A549 (cell line): ENCODE data around the gene SEMG2. TPM values are rescaled to one million over a fixed set of nuclear protein-coding genes. Genes with fewer than 3 reads are reported as not detected.

Source experiments
- ATAC-seq, 2 experiments: fragments of 200-7000 bp in 1 of 2; fragments of >200 bp in 1 of 2; cut with Nextera tagmentation in 1 of 2; cut with Tn5 transposase in 1 of 2; 3 replicates each; pipeline versions ENCODE4 v1.8.0 to v1.9.1; 2018 to 2020; ENCODE audit warnings: mild to moderate bottlenecking in 1 of 2, moderate library complexity in 1 of 2
- CTCF ChIA-PET: fragments of 300-600 bp; sonication (Branson Sonifier 250); formaldehyde crosslinking; extraction: SDS; loops from one replicate; lab custom pipeline; 2021; ENCODE audit warnings: antibody characterized with exemption, inconsistent platforms; lab: Yijun Ruan, JAX
- POLR2A ChIA-PET: fragments of 350-600 bp; formaldehyde crosslinking; extraction: SDS; loops from one replicate; lab custom pipeline; 2021; ENCODE audit warnings: antibody characterized with exemption, inconsistent platforms; lab: Yijun Ruan, JAX
- DNase-seq, 2 experiments: peaks; one replicate each; pipeline versions ENCODE4 v3.0.0 to v3.0.0-alpha.2; 2011 to 2016; ENCODE audit warnings: low read depth in 1 of 2, low spot score in 1 of 2
- FAIRE-seq: peaks from 2 replicates; lab custom pipeline; 2011; peaks lifted over from hg19 to GRCh38; lab: Jason Lieb, UNC
- H3K27ac ChIP-seq, 2 experiments: fragments of >200 bp; sonication (Bioruptor Twin); formaldehyde crosslinking; 3 replicates each; pipeline ENCODE4 v1.5.1; 2016 to 2017
- H3K4me1 ChIP-seq: fragments of >200 bp; sonication (Bioruptor Twin); formaldehyde crosslinking; 3 replicates; pipeline ENCODE4 v1.6.1; 2016
- H3K4me2 ChIP-seq: fragments of >200 bp; sonication (Bioruptor Twin); formaldehyde crosslinking; 3 replicates; pipeline ENCODE4 v1.6.1; 2016
- H3K4me3 ChIP-seq: fragments of >200 bp; sonication (Bioruptor Twin); formaldehyde crosslinking; 3 replicates; pipeline ENCODE4 v1.5.1; 2016
- H3K9me3 ChIP-seq: fragments of >200 bp; sonication (Bioruptor Twin); formaldehyde crosslinking; 3 replicates; pipeline ENCODE4 v1.6.1; 2016
- BCL3 ChIP-seq: fragments of >200 bp; sonication (Bioruptor Twin); formaldehyde crosslinking; IDR thresholded peaks from 3 replicates; pipeline ENCODE4 v1.6.1; 2016
- CEBPB ChIP-seq, 2 experiments: fragments of >200 bp in 1 of 2; sonication (Bioruptor Twin) in 1 of 2; formaldehyde crosslinking in 1 of 2; IDR thresholded peaks; 2 replicates each; pipeline ENCODE4 v1.6.1; 2012 to 2016
- EP300 ChIP-seq, 2 experiments: fragments of >200 bp; sonication (Bioruptor Twin); formaldehyde crosslinking; IDR thresholded peaks; 2 replicates in 1 of 2; 3 replicates in 1 of 2; pipeline ENCODE4 v1.6.1; 2016 to 2017
- ESRRA ChIP-seq: fragments of 150-350 bp; IDR thresholded peaks from 2 replicates; pipeline ENCODE4 v1.6.1; 2014; ENCODE audit warnings: mild to moderate bottlenecking, low read length, borderline replicate concordance
- FOXS1 ChIP-seq: fragments of 250-450 bp; sonication (Bioruptor Pico); IDR thresholded peaks from 2 replicates; pipeline ENCODE4 v1.5.0; 2020; ENCODE audit warnings: mild to moderate bottlenecking, moderate library complexity
- GATA3 ChIP-seq: IDR thresholded peaks from 2 replicates; pipeline ENCODE4 v1.6.1; 2012; ENCODE audit warnings: borderline replicate concordance
- HOXA7 ChIP-seq: fragments of 250-450 bp; sonication (Bioruptor Pico); IDR thresholded peaks from 2 replicates; pipeline ENCODE4 v1.5.0; 2020; ENCODE audit warnings: mild to moderate bottlenecking, moderate library complexity
- HOXB5 ChIP-seq: fragments of 250-450 bp; sonication (Bioruptor Pico); IDR thresholded peaks from 2 replicates; pipeline ENCODE4 v1.5.0; 2020; ENCODE audit warnings: mild to moderate bottlenecking, moderate library complexity
- JUNB ChIP-seq: fragments of >200 bp; sonication (Bioruptor Twin); formaldehyde crosslinking; IDR thresholded peaks from 2 replicates; pipeline ENCODE4 v1.6.1; 2016
- MAFK ChIP-seq: fragments of 450-650 bp; IDR thresholded peaks from 2 replicates; pipeline ENCODE4 v1.6.1; 2014; ENCODE audit not compliant: partially characterized antibody
- MYC ChIP-seq: IDR thresholded peaks from 2 replicates; pipeline ENCODE4 v1.6.1; 2012; ENCODE audit warnings: mild to moderate bottlenecking, inconsistent platforms, low read length, improper control_type of control experiment, borderline replicate concordance
- NFE2L2 ChIP-seq: fragments of 150-350 bp; conservative IDR thresholded peaks from 2 replicates; pipeline ENCODE4 v1.6.1; 2014; ENCODE audit warnings: low read length
- NR3C1 ChIP-seq: fragments of >200 bp; sonication (Bioruptor Twin); formaldehyde crosslinking; IDR thresholded peaks from 3 replicates; pipeline ENCODE4 v1.6.1; 2017
- POLR2AphosphoS2 ChIP-seq: conservative IDR thresholded peaks from 2 replicates; pipeline ENCODE4 v1.6.1; 2012; ENCODE audit warnings: low read length, improper control_type of control experiment, inconsistent platforms
- SREBF2 ChIP-seq: fragments of 450-650 bp; IDR thresholded peaks from 2 replicates; pipeline ENCODE4 v1.6.1; 2014; ENCODE audit warnings: mild to moderate bottlenecking, moderate library complexity
- TP53 ChIP-seq: fragments of 250-450 bp; sonication (Bioruptor Pico); IDR thresholded peaks from 2 replicates; pipeline ENCODE4 v1.5.0; 2021; ENCODE audit warnings: mild to moderate bottlenecking, moderate library complexity
- WGBS: methylation state at CpG from one replicate; pipeline ENCODE4 v1.1.6; 2017; ENCODE audit errors: missing lambda C conversion rate; 5-methylcytosine and 5-hydroxymethylcytosine counted together
- polyA plus RNA-seq, 4 experiments: library from polyadenylated mRNA; depleted of rRNA in 3 of 4; stranded (reverse); fragments of >200 nt; fragmentation: RNase III in 1 of 4; extraction: RNeasy Plus Mini Kit Qiagen cat#74134 plus additional on column Dnase treatment in 1 of 4; gene quantifications; 2 replicates in 3 of 4; 3 replicates in 1 of 4; pipeline ENCODE4 v1.2.3, GENCODE V29; 2011 to 2017
- TF ChIP-seq, protein P1 (sequence below): fragments of 250-450 bp; sonication (Bioruptor Pico); IDR thresholded peaks from 2 replicates; pipeline ENCODE4 v1.5.0; 2020; ENCODE audit warnings: low read depth, mild to moderate bottlenecking, moderate library complexity
- TF ChIP-seq, protein P2 (sequence below): IDR thresholded peaks from 2 replicates; pipeline ENCODE4 v1.6.1; 2012; ENCODE audit warnings: low read depth, borderline replicate concordance
- TF ChIP-seq, protein P3 (sequence below): IDR thresholded peaks from 2 replicates; pipeline ENCODE4 v1.6.1; 2012

SEMG2 gene
- polyA plus RNA-seq, 2 of the 4 experiments (the other 2 are of a cell fraction): not detected

DNA sequence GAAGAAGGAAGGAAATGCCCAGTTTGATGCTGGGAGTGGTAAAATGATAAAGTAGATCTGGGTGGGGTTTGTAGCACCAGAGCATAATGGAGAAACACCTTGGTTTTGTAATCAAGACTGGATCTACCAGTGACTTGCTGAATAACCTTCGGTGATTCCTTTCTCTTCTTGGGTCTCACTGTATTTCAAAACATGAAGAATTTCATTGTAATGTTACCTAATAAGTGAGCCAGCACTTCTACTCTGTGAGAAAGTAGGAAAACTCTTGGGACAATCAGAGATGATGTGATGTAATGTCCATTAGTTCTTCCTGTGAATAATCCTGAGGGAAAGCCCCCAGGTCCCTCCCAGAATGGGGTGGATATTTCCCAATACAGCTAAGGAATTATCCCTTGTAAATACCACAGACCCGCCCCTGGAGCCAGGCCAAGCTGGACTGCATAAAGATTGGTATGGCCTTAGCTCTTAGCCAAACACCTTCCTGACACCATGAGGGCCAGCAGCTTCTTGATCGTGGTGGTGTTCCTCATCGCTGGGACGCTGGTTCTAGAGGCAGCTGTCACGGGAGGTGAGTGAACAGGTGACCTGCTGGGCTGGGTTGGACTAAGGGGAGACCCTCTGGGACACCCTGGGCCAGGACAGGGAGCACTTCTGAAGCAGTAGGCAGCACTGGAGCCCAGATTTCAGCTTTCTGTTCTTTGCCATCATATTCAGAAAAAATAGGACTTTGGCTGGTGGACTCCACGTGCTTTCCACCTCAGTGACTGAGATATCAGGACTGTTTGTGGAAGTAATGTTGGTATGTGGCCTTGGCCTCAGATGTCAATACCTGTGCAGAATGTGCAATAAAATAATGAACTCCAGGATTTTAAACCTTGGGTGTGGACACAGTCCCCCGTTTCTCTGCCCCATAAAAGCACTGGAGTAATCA lies 46.5 kb upstream of the SEMG2 start, which contains the start of gene PI3:
PI3 (plus strand) TSS at position 469 of the 931 bp plus-strand sequence; CDS start at position 490, 21 bp downstream.
- ATAC-seq (peak; percentile 33 to 64; a peak in 3 of 6 replicates), DNase-seq (peak in 1 of 2 experiments; percentile 55), FAIRE-seq (no peak)
- WGBS: 4% methylated on average over 3 of the region's 8 CpGs
- no peak for TF ChIP-seq MAFK
- no peak for TF ChIP-seq HOXA7 (CRISPR knock-in tag)
- TF ChIP-seq CEBPB (IDR thresholded peaks at IDR 0.05): peak in 1 of 2 experiments; percentile 59; a peak in 2 of 4 replicates
- TF ChIP-seq NFE2L2: no peak
- TF ChIP-seq, protein P1, sequence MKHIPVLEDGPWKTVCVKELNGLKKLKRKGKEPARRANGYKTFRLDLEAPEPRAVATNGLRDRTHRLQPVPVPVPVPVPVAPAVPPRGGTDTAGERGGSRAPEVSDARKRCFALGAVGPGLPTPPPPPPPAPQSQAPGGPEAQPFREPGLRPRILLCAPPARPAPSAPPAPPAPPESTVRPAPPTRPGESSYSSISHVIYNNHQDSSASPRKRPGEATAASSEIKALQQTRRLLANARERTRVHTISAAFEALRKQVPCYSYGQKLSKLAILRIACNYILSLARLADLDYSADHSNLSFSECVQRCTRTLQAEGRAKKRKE (CRISPR knock-in tag): no peak
- TF ChIP-seq, protein P2, sequence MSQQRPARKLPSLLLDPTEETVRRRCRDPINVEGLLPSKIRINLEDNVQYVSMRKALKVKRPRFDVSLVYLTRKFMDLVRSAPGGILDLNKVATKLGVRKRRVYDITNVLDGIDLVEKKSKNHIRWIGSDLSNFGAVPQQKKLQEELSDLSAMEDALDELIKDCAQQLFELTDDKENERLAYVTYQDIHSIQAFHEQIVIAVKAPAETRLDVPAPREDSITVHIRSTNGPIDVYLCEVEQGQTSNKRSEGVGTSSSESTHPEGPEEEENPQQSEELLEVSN: no peak
- TF ChIP-seq, protein P3, sequence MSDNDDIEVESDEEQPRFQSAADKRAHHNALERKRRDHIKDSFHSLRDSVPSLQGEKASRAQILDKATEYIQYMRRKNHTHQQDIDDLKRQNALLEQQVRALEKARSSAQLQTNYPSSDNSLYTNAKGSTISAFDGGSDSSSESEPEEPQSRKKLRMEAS: no peak
- TF ChIP-seq MYC: no peak
- no peak for TF ChIP-seq SREBF2
- TF ChIP-seq NR3C1: no peak
- no peak for TF ChIP-seq TP53 (CRISPR knock-in tag)
- TF ChIP-seq FOXS1 (CRISPR knock-in tag): no peak
- 0 out of 3 replicates have a peak, but pooled peaks have one; percentile 21 for TF ChIP-seq BCL3
- no peak for TF ChIP-seq ESRRA
- no peak for TF ChIP-seq EP300 (IDR thresholded peaks at IDR 0.05)
- TF ChIP-seq POLR2AphosphoS2: no peak
- no peak for TF ChIP-seq JUNB
- TF ChIP-seq, all 56 proteins: peak for 2
- H3K27ac ChIP-seq: no peak within 1 kb of the TSS
- ChIA-PET CTCF (interaction anchor here (0.9 kb wide), 1 partner anchor 9 kb away, joined by 3 read pairs; no protein-coding TSS in a partner anchor), POLR2A (no interaction called here)
- H3K9me3 ChIP-seq: peaks cover 3% of the 10 kb centered on the region; the same call in 1 of the 3 replicates
- H3K4me2 ChIP-seq: no peak within 1 kb of the TSS
- H3K4me1 ChIP-seq: peaks cover 5% of the 10 kb centered on the region; the same call in 1 of the 3 replicates
- no peak within 1 kb of the TSS for H3K4me3 ChIP-seq

- no peaks in the 10 kb centered on the region for H3K9me3 ChIP-seq
- DNase-seq (no peak), FAIRE-seq (no peak), ATAC-seq (no peak)
- ChIA-PET CTCF (interaction anchor here (1.6 kb wide), 1 partner anchor 114 kb away, joined by 5 read pairs; no protein-coding TSS in a partner anchor), POLR2A (no interaction called here)
- H3K27ac ChIP-seq: no peak overlapping the region
- H3K4me1 ChIP-seq: peaks cover 5% of the 10 kb centered on the region; the same call in 1 of the 3 replicates
- TF ChIP-seq GATA3: no peak
- no peak for TF ChIP-seq HOXB5 (CRISPR knock-in tag)
- no peak for TF ChIP-seq CEBPB (IDR thresholded peaks at IDR 0.05)
- no peak overlapping the region for H3K4me3 ChIP-seq
- no peak overlapping the region for H3K4me2 ChIP-seq
- WGBS: 44% methylated on average over 4 of the region's 4 CpGs
These were observed 44.5 kb upstream of the SEMG2 start for GRCh38 chr20:45176526-45177267.
